ENCODE measurements around the gene EPAS1. TPM values are rescaled to one million over a fixed set of nuclear protein-coding genes. Genes with fewer than 3 reads are reported as not detected.

Gene EPAS1
- total RNA-seq, 1 donor from 2014 or later, result 0.15 TPM

DNA sequence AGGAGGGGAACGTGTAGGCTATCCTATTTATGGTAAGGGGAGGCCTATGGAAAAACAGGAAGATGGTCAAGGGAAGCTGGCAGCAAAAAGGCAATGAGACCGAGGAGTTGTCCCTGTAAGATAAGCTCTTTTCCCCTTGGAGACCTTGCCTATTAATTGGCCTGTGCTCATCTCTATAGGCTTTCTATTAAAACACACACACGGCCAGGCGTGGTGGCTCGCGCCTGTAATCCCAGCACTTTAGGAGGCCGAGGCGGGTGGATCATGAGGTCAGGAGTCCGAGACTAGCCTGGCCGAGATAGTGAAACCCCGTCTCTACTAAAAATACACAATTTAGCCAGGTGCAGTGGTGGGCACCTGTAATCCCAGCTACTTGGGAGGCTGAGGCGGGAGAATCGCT, 32.1 kb downstream of the EPAS1 start:
- Histone ChIP-seq H3K4me1 (no peaks in the 10 kb centered on the region), H3K4me3 (no peak overlapping the region), H4K20me1 (ENCODE audit: low read depth) (no peaks in the 10 kb centered on the region), H3K4me2 (no peak overlapping the region), H3K9me3 (ENCODE audit: low read depth) (no peaks in the 10 kb centered on the region), H3K27me3 (no peaks in the 10 kb centered on the region), H3K79me2 (ENCODE audit: low read depth) (no peaks in the 10 kb centered on the region), H3K27ac (no peak overlapping the region), H3K36me3 (no peaks in the 10 kb centered on the region), H3K9ac (no peak overlapping the region), H2AFZ (replicated peaks) (no peak overlapping the region), H3F3A (ENCODE audit: low read depth) (no peaks in the 10 kb centered on the region)
- TF ChIP-seq, protein P1, sequence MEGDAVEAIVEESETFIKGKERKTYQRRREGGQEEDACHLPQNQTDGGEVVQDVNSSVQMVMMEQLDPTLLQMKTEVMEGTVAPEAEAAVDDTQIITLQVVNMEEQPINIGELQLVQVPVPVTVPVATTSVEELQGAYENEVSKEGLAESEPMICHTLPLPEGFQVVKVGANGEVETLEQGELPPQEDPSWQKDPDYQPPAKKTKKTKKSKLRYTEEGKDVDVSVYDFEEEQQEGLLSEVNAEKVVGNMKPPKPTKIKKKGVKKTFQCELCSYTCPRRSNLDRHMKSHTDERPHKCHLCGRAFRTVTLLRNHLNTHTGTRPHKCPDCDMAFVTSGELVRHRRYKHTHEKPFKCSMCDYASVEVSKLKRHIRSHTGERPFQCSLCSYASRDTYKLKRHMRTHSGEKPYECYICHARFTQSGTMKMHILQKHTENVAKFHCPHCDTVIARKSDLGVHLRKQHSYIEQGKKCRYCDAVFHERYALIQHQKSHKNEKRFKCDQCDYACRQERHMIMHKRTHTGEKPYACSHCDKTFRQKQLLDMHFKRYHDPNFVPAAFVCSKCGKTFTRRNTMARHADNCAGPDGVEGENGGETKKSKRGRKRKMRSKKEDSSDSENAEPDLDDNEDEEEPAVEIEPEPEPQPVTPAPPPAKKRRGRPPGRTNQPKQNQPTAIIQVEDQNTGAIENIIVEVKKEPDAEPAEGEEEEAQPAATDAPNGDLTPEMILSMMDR (IDR thresholded peaks at IDR 0.05), result no peak
- TF ChIP-seq EZH2phosphoT487 (IDR thresholded peaks at IDR 0.05) (no peak), EZH2 (IDR thresholded peaks at IDR 0.05) (no peak)
- no peak overlapping the region for H3K4me3 Mint-ChIP-seq
- no peak for DNase-seq (ENCODE audit: low spot score)
- peaks cover 5% of the 10 kb centered on the region for H3K27me3 Mint-ChIP-seq (ENCODE audit: insufficient read depth, low read depth)
- no peaks in the 10 kb centered on the region for H3K36me3 Mint-ChIP-seq
- H3K9me3 Mint-ChIP-seq, result peaks cover 8% of the 10 kb centered on the region
- H3K4me1 Mint-ChIP-seq, result peaks cover 33% of the 10 kb centered on the region
- peak overlapping the region; percentile 54 for H3K27ac Mint-ChIP-seq

DNA sequence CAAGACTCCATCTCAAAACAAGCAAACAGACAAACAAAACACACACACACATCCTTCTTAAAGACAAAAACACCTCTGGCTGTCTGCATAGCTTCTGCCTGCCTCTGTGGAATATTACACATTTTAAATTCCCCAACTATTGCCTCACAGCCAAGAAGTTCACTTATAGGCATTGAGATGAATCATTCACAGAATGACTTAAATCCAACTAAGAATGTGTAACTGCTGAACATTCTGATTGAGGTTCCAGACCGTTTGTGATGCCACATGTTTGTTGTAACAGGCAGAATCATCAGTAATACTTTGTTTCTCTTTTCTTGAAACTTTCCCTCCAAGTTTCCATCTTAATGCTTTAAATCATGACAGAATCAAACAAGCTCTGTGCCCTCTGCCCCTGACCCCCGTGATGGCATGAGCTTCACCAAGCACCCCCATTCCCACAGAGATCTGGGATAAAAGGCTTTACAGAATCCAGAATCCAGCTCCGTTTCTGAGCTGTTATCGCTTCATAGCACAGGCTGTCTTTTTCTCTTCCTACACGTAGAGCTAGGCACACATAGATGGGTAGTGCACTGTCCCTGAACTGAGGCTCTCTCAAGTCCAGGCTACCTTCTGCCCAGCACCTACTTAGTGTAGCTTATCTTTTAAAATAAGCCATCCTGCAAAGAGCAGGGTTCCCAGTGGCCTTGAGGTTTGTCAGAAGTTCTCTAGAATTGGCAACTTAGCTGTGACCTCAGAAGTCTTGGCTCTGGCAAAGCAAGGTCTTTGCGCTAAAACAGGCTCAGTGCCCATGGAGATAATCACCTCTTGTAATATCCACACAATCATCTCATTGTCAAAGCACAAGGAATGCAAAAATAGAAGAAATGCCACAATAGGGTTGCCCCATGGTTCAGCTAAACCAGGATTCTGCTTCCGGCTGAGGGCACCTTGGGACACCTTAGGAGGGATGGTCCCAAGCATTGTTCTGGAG, 32.9 kb downstream of the EPAS1 start:
- peaks cover under 1% of the 10 kb centered on the region for H3K4me1 ChIP-seq
- Mint-ChIP-seq H3K27me3 (ENCODE audit: insufficient read depth, low read depth) (peaks cover 6% of the 10 kb centered on the region), H3K4me3 (no peak overlapping the region), H3K27ac (no peak overlapping the region), H3K9me3 (peaks cover 9% of the 10 kb centered on the region), H3K36me3 (no peaks in the 10 kb centered on the region), H3K4me1 (peaks cover 38% of the 10 kb centered on the region)
- no peaks in the 10 kb centered on the region for H3K36me3 ChIP-seq
- no peak overlapping the region for H3K4me2 ChIP-seq
- H3K9ac ChIP-seq, result no peak overlapping the region
- H3K27ac ChIP-seq, result no peak overlapping the region
- no peaks in the 10 kb centered on the region for H3K9me3 ChIP-seq (ENCODE audit: low read depth)
- H3K4me3 ChIP-seq, result no peak overlapping the region
- no peaks in the 10 kb centered on the region for H3K27me3 ChIP-seq
- DNase-seq (ENCODE audit: low spot score), result no peak
- no peaks in the 10 kb centered on the region for H4K20me1 ChIP-seq (ENCODE audit: low read depth)
- H2AFZ ChIP-seq (replicated peaks), result no peak overlapping the region
- no peaks in the 10 kb centered on the region for H3K79me2 ChIP-seq (ENCODE audit: low read depth)
- no peaks in the 10 kb centered on the region for H3F3A ChIP-seq (ENCODE audit: low read depth)
- TF ChIP-seq, protein P1 (IDR thresholded peaks at IDR 0.05), result no peak
- no peak for TF ChIP-seq EZH2phosphoT487 (IDR thresholded peaks at IDR 0.05)
- no peak for TF ChIP-seq EZH2 (IDR thresholded peaks at IDR 0.05)

DNA sequence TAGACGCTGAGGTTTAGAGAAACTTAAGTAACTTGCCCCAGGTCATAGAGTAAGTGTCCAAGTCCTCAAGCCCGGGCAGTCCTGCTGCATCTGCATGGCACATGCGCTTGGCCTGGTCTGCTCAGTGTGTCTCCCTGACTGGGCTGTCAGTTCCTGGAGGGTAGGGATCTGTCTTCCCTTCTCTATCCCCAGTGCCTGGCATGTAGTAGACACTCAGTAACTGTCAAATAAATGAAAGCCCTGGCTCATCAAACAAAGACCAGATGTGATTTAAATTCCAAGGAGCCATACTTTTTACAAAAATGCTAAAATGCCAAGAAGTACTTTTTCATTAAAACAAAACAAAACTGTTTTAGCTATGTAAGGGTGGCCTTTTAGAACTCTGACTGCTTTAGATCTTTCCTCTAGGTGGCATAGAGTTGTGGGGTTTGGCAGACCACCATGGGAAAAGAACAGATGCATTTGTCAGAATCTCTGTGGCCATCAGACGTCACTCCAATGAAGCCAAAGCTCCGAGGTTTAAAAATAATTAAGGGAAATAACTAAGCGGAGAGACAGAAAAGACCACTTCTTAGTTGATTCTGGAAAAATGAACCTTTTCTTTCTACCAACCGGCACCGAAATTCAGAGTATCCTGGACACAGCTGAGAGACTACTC, 34.0 kb downstream of the EPAS1 start:
- TF ChIP-seq, protein P1 (IDR thresholded peaks at IDR 0.05), result no peak
- no peak for TF ChIP-seq EZH2 (IDR thresholded peaks at IDR 0.05)
- no peak for TF ChIP-seq EZH2phosphoT487 (IDR thresholded peaks at IDR 0.05)
- H3K4me3 ChIP-seq, result no peak overlapping the region
- no peaks in the 10 kb centered on the region for H3K79me2 ChIP-seq (ENCODE audit: low read depth)
- no peaks in the 10 kb centered on the region for H4K20me1 ChIP-seq (ENCODE audit: low read depth)
- Mint-ChIP-seq H3K4me1 (peaks cover 48% of the 10 kb centered on the region), H3K36me3 (no peaks in the 10 kb centered on the region), H3K9me3 (peaks cover 9% of the 10 kb centered on the region), H3K27ac (no peak overlapping the region), H3K27me3 (ENCODE audit: insufficient read depth, low read depth) (peaks cover 8% of the 10 kb centered on the region), H3K4me3 (no peak overlapping the region)
- H3K4me2 ChIP-seq, result no peak overlapping the region
- no peaks in the 10 kb centered on the region for H3K27me3 ChIP-seq
- no peak overlapping the region for H3K27ac ChIP-seq
- no peaks in the 10 kb centered on the region for H3F3A ChIP-seq (ENCODE audit: low read depth)
- no peak overlapping the region for H2AFZ ChIP-seq (replicated peaks)
- H3K9ac ChIP-seq, result no peak overlapping the region
- DNase-seq (ENCODE audit: low spot score), result no peak
- peaks cover 12% of the 10 kb centered on the region for H3K4me1 ChIP-seq
- no peaks in the 10 kb centered on the region for H3K36me3 ChIP-seq
- H3K9me3 ChIP-seq (ENCODE audit: low read depth), result no peaks in the 10 kb centered on the region
